ENCODE data around the gene WWTR1. TPM values are rescaled to one million over a fixed set of nuclear protein-coding genes. Genes with fewer than 3 reads are reported as not detected.
A peak's percentile ranks its signal among the peaks of the same experiment; 100 is the strongest.

WWTR1 gene
- 137 TPM for total RNA-seq (ENCODE audit: unreplicated experiment)
- long read RNA-seq, transcript WWTR1-201 (7 exons, 2,103 nt): major isoform, 9 of 26 reads
- long read RNA-seq, partial matches to known transcripts: 8 of 26 reads
- long read RNA-seq, other reads (novel, unspliced or antisense): 8 of 26 reads

- peak; percentile 81 for DNase-seq (ENCODE audit: low spot score)
- no peaks in the 10 kb centered on the region for H3K9me3 Mint-ChIP-seq (ENCODE audit: unreplicated experiment)
- H3K4me1 Mint-ChIP-seq (ENCODE audit: unreplicated experiment): peaks cover 68% of the 10 kb centered on the region
- no peak for TF ChIP-seq CTCF (IDR thresholded peaks at IDR 0.05; ENCODE audit: unreplicated experiment)
- peaks cover 21% of the 10 kb centered on the region for H3K27me3 Mint-ChIP-seq (ENCODE audit: unreplicated experiment)
- peak within 1 kb of the TSS; percentile 98 for H3K27ac Mint-ChIP-seq (ENCODE audit: unreplicated experiment)
- H3K36me3 Mint-ChIP-seq (ENCODE audit: low read depth, unreplicated experiment): peaks cover 29% of the 10 kb centered on the region
- H3K4me3 Mint-ChIP-seq (ENCODE audit: unreplicated experiment): peak within 1 kb of the TSS; percentile 99
These were observed at the start of gene WWTR1 for GRCh38 chr3:149657926-149658743. TSS of gene WWTR1 (minus strand) at chr3:149658025. CDS start at chr3:149657306, 719 bp downstream.

GRCh38 chr3:149706905-149707304 lies 49.1 kb upstream of the WWTR1 start:
- Mint-ChIP-seq H3K4me3 (ENCODE audit: unreplicated experiment) (no peak overlapping the region), H3K27me3 (ENCODE audit: unreplicated experiment) (peaks cover 1% of the 10 kb centered on the region), H3K27ac (ENCODE audit: unreplicated experiment) (no peak overlapping the region), H3K36me3 (ENCODE audit: low read depth, unreplicated experiment) (no peaks in the 10 kb centered on the region), H3K4me1 (ENCODE audit: unreplicated experiment) (peaks cover 10% of the 10 kb centered on the region), H3K9me3 (ENCODE audit: unreplicated experiment) (no peaks in the 10 kb centered on the region)
- no peak for TF ChIP-seq CTCF (IDR thresholded peaks at IDR 0.05; ENCODE audit: unreplicated experiment)
- DNase-seq (ENCODE audit: low spot score): no peak

GRCh38 chr3:149705416-149705815 lies 47.6 kb upstream of the WWTR1 start:
- no peak for TF ChIP-seq CTCF (IDR thresholded peaks at IDR 0.05; ENCODE audit: unreplicated experiment)
- no peaks in the 10 kb centered on the region for H3K36me3 Mint-ChIP-seq (ENCODE audit: low read depth, unreplicated experiment)
- H3K27ac Mint-ChIP-seq (ENCODE audit: unreplicated experiment): no peak overlapping the region
- DNase-seq (ENCODE audit: low spot score): no peak
- no peaks in the 10 kb centered on the region for H3K9me3 Mint-ChIP-seq (ENCODE audit: unreplicated experiment)
- H3K4me3 Mint-ChIP-seq (ENCODE audit: unreplicated experiment): no peak overlapping the region
- H3K27me3 Mint-ChIP-seq (ENCODE audit: unreplicated experiment): no peaks in the 10 kb centered on the region
- peaks cover 10% of the 10 kb centered on the region for H3K4me1 Mint-ChIP-seq (ENCODE audit: unreplicated experiment)

GRCh38 chr3:149703466-149703865 lies 45.6 kb upstream of the WWTR1 start:
- no peak for DNase-seq (ENCODE audit: low spot score)
- H3K27ac Mint-ChIP-seq (ENCODE audit: unreplicated experiment): no peak overlapping the region
- H3K36me3 Mint-ChIP-seq (ENCODE audit: low read depth, unreplicated experiment): peaks cover 8% of the 10 kb centered on the region
- TF ChIP-seq CTCF (IDR thresholded peaks at IDR 0.05; ENCODE audit: unreplicated experiment): no peak
- no peaks in the 10 kb centered on the region for H3K9me3 Mint-ChIP-seq (ENCODE audit: unreplicated experiment)
- H3K4me1 Mint-ChIP-seq (ENCODE audit: unreplicated experiment): peaks cover 10% of the 10 kb centered on the region
- H3K4me3 Mint-ChIP-seq (ENCODE audit: unreplicated experiment): no peak overlapping the region
- no peaks in the 10 kb centered on the region for H3K27me3 Mint-ChIP-seq (ENCODE audit: unreplicated experiment)
